LNCAP (cell line): ENCODE results near the gene TSSK3.

Source experiments
- CTCF ChIP-seq: fragments of 450-650 bp; IDR thresholded peaks from 2 replicates; pipeline ENCODE4 v1.5.1; 2017; ENCODE audit warnings: mild to moderate bottlenecking

The TSSK3 gene

GRCh38 chr1:32376199-32376598 lies 13.9 kb downstream of the TSSK3 start:
- no peak for TF ChIP-seq CTCF

GRCh38 chr1:32377541-32378220 lies 15.3 kb downstream of the TSSK3 start:
- no peak for TF ChIP-seq CTCF

GRCh38 chr1:32380057-32380456 lies 17.7 kb downstream of the TSSK3 start:
- no peak for TF ChIP-seq CTCF

GRCh38 chr1:32386676-32387392 lies 24.5 kb downstream of the TSSK3 start:
- TF ChIP-seq CTCF, result no peak

- no peak for TF ChIP-seq CTCF
Measured at GRCh38 chr1:32388641-32389040, 26.3 kb downstream of the TSSK3 start.

GRCh38 chr1:32390904-32391870 lies 28.8 kb downstream of the TSSK3 start:
- TF ChIP-seq CTCF, result no peak

GRCh38 chr1:32392325-32392724 lies 30.0 kb downstream of the TSSK3 start:
- TF ChIP-seq CTCF, result no peak
